ENCODE measurements around the gene DYNLRB1.

DYNLRB1 gene

GRCh38 chr20:34544109-34544796 is 28.0 kb downstream of the DYNLRB1 start:
- no peak for TF ChIP-seq CTCF (IDR thresholded peaks at IDR 0.05; ENCODE audit: insufficient read depth, missing control alignments)
- no peak for DNase-seq (ENCODE audit: insufficient read length, low spot score)
- FAIRE-seq, result no peak

GRCh38 chr20:34546751-34547181 is 30.5 kb downstream of the DYNLRB1 start:
- no peak for TF ChIP-seq CTCF (IDR thresholded peaks at IDR 0.05; ENCODE audit: insufficient read depth, missing control alignments)
- DNase-seq (ENCODE audit: insufficient read length, low spot score) (peak; percentile 46), FAIRE-seq (no peak)

GRCh38 chr20:34547844-34548613 is 31.8 kb downstream of the DYNLRB1 start:
- no peak for DNase-seq (ENCODE audit: insufficient read length, low spot score)
- FAIRE-seq, result no peak
- no peak for TF ChIP-seq CTCF (IDR thresholded peaks at IDR 0.05; ENCODE audit: insufficient read depth, missing control alignments)

GRCh38 chr20:34549291-34549928 is 33.2 kb downstream of the DYNLRB1 start:
- FAIRE-seq, result no peak
- TF ChIP-seq CTCF (IDR thresholded peaks at IDR 0.05; ENCODE audit: insufficient read depth, missing control alignments), result no peak
- DNase-seq (ENCODE audit: insufficient read length, low spot score), result no peak

- DNase-seq (ENCODE audit: insufficient read length, low spot score), result no peak
- no peak for TF ChIP-seq CTCF (IDR thresholded peaks at IDR 0.05; ENCODE audit: insufficient read depth, missing control alignments)
- FAIRE-seq, result no peak
Observed at GRCh38 chr20:34549929-34550305, 33.7 kb downstream of the DYNLRB1 start.

GRCh38 chr20:34552569-34552968 is 36.3 kb downstream of the DYNLRB1 start:
- FAIRE-seq, result no peak

More at GRCh38 chr20:34552569-34552968, 36.3 kb downstream of the DYNLRB1 start:
- DNase-seq (ENCODE audit: insufficient read length, low spot score), result no peak
- TF ChIP-seq CTCF (IDR thresholded peaks at IDR 0.05; ENCODE audit: insufficient read depth, missing control alignments), result no peak

Data from D721Med (cell line).